KMS-11 (cell line): ENCODE results near the gene AMOTL1.

Experiments
- H2AFZ ChIP-seq: fragments of 200-600 bp; sonication (generic); 2 replicates; pipeline ENCODE4 v1.6.1; 2016; ENCODE audit warnings: antibody characterized with exemption, mixed run types, low read depth
- H3K27ac ChIP-seq: fragments of 200-600 bp; sonication (generic); 2 replicates; pipeline ENCODE4 v1.6.1; 2016; ENCODE audit warnings: mild to moderate bottlenecking, mixed run types
- H3K27me3 ChIP-seq: fragments of 200-600 bp; sonication (generic); 2 replicates; pipeline ENCODE4 v1.6.1; 2017; ENCODE audit warnings: mild to moderate bottlenecking, low read depth, mixed run types, moderate library complexity; ENCODE audit not compliant: insufficient read depth
- H3K36me3 ChIP-seq: fragments of 200-600 bp; sonication (generic); 2 replicates; pipeline ENCODE4 v1.6.1; 2017; ENCODE audit warnings: mild to moderate bottlenecking, mixed run types; ENCODE audit not compliant: insufficient read depth
- H3K4me1 ChIP-seq: fragments of 200-600 bp; sonication (generic); 2 replicates; pipeline ENCODE4 v1.6.1; 2016; ENCODE audit warnings: mild to moderate bottlenecking, low read depth, mixed run types; ENCODE audit not compliant: poor library complexity, severe bottlenecking
- H3K4me2 ChIP-seq: fragments of 200-600 bp; sonication (generic); 2 replicates; pipeline ENCODE4 v1.7.0; 2016; ENCODE audit warnings: mild to moderate bottlenecking, mixed run types
- H3K4me3 ChIP-seq: fragments of 200-600 bp; sonication (generic); IDR thresholded peaks from 2 replicates; pipeline ENCODE4 v1.6.1; 2017; ENCODE audit warnings: low read depth, low read length, mixed read lengths; ENCODE audit not compliant: insufficient read depth
- H3K79me2 ChIP-seq: fragments of 200-600 bp; sonication (generic); 2 replicates; pipeline ENCODE4 v1.6.1; 2016; ENCODE audit warnings: low read depth, mixed run types; ENCODE audit not compliant: insufficient read depth
- H3K9ac ChIP-seq: fragments of 200-600 bp; sonication (generic); 2 replicates; pipeline ENCODE4 v1.6.1; 2016; ENCODE audit warnings: mild to moderate bottlenecking, mixed run types
- H4K20me1 ChIP-seq: fragments of 200-600 bp; sonication (generic); 2 replicates; pipeline ENCODE4 v1.6.1; 2016; ENCODE audit warnings: mild to moderate bottlenecking, mixed run types; ENCODE audit not compliant: insufficient read depth
- CTCF ChIP-seq: fragments of 200-600 bp; sonication (generic); conservative IDR thresholded peaks from 2 replicates; pipeline ENCODE4 v1.6.1; 2017; ENCODE audit warnings: low read depth, mild to moderate bottlenecking, antibody characterized with exemption, low read length, moderate library complexity, mixed read lengths

The AMOTL1 gene

GRCh38 chr11:94822080-94822479 lies 53.9 kb downstream of the AMOTL1 start:
- no peak overlapping the region for H3K9ac ChIP-seq
- H3K4me2 ChIP-seq: no peak overlapping the region
- no peaks in the 10 kb centered on the region for H3K36me3 ChIP-seq

GRCh38 chr11:94823102-94823732 lies 55.1 kb downstream of the AMOTL1 start:
- Histone ChIP-seq H3K9ac (no peak overlapping the region), H4K20me1 (no peaks in the 10 kb centered on the region), H3K36me3 (no peaks in the 10 kb centered on the region), H3K4me3 (no peak overlapping the region), H3K4me2 (no peak overlapping the region), H2AFZ (no peak overlapping the region), H3K4me1 (no peaks in the 10 kb centered on the region), H3K79me2 (no peaks in the 10 kb centered on the region), H3K27me3 (no peaks in the 10 kb centered on the region), H3K27ac (no peak overlapping the region)
- no peak for TF ChIP-seq CTCF

More at GRCh38 chr11:94822080-94822479, 53.9 kb downstream of the AMOTL1 start:
- Histone ChIP-seq H3K4me3 (no peak overlapping the region), H4K20me1 (no peaks in the 10 kb centered on the region), H3K79me2 (no peaks in the 10 kb centered on the region), H3K4me1 (no peaks in the 10 kb centered on the region), H3K27me3 (no peaks in the 10 kb centered on the region), H3K27ac (no peak overlapping the region), H2AFZ (no peak overlapping the region)
- no peak for TF ChIP-seq CTCF

- Histone ChIP-seq H3K27ac (no peak overlapping the region), H4K20me1 (no peaks in the 10 kb centered on the region), H2AFZ (no peak overlapping the region), H3K4me1 (no peaks in the 10 kb centered on the region), H3K79me2 (no peaks in the 10 kb centered on the region), H3K4me2 (no peak overlapping the region), H3K9ac (no peak overlapping the region), H3K4me3 (no peak overlapping the region), H3K27me3 (no peaks in the 10 kb centered on the region), H3K36me3 (no peaks in the 10 kb centered on the region)
- TF ChIP-seq CTCF: no peak
These were observed 56.9 kb downstream of the AMOTL1 start for GRCh38 chr11:94825031-94825430.

- Histone ChIP-seq H3K79me2 (no peaks in the 10 kb centered on the region), H3K27me3 (no peaks in the 10 kb centered on the region), H3K36me3 (no peaks in the 10 kb centered on the region), H4K20me1 (no peaks in the 10 kb centered on the region), H3K4me1 (no peaks in the 10 kb centered on the region), H3K9ac (no peak overlapping the region), H3K4me3 (no peak overlapping the region), H3K27ac (no peak overlapping the region), H3K4me2 (no peak overlapping the region), H2AFZ (no peak overlapping the region)
- TF ChIP-seq CTCF: no peak
These were observed 57.3 kb downstream of the AMOTL1 start for GRCh38 chr11:94825481-94825880.
